ENCODE results near the gene SLC22A3. TPM values are rescaled to one million over a fixed set of nuclear protein-coding genes. Genes with fewer than 3 reads are reported as not detected.

The SLC22A3 gene
- total and polyA plus RNA-seq, 2 of the 13 experiments (the other 11 are each of a cell fraction or from before 2014, with no cell fraction given), result 12.0 to 31.5 TPM

- TF ChIP-seq CENPBD1 (CRISPR knock-in tag; IDR thresholded peaks at IDR 0.05; ENCODE audit: borderline replicate concordance, low read depth) (no peak), SOX6 (IDR thresholded peaks at IDR 0.05) (no peak), SOX6 (CRISPR knock-in tag; IDR thresholded peaks at IDR 0.05) (0 out of 2 replicates have a peak, but pooled peaks have one; percentile 1), ZBTB10 (CRISPR knock-in tag; IDR thresholded peaks at IDR 0.05; ENCODE audit: borderline replicate concordance) (no peak), ZKSCAN1 (IDR thresholded peaks at IDR 0.05; ENCODE audit: low read length) (no peak), ASH2L (IDR thresholded peaks at IDR 0.05; ENCODE audit: insufficient read length, low read depth, low read length) (peak; percentile 10), KLF12 (CRISPR knock-in tag; IDR thresholded peaks at IDR 0.05; ENCODE audit: borderline replicate concordance) (no peak), ATM (IDR thresholded peaks at IDR 0.05; ENCODE audit: borderline replicate concordance) (no peak), KDM6A (CRISPR knock-in tag; IDR thresholded peaks at IDR 0.05; ENCODE audit: low read depth) (no peak), ARID5B (CRISPR knock-in tag; IDR thresholded peaks at IDR 0.05) (0 out of 2 replicates have a peak, but pooled peaks have one; percentile 1), REXO4 (CRISPR knock-in tag; IDR thresholded peaks at IDR 0.05; ENCODE audit: borderline replicate concordance) (no peak), XBP1 (CRISPR knock-in tag; IDR thresholded peaks at IDR 0.05) (no peak), RCOR2 (CRISPR knock-in tag; IDR thresholded peaks at IDR 0.05) (no peak), TBL1XR1 (IDR thresholded peaks at IDR 0.05; ENCODE audit: borderline replicate concordance, low read length, partially characterized antibody) (peak; percentile 0), XRCC5 (optimal IDR thresholded peaks at IDR 0.05; ENCODE audit: low read length) (peak; percentile 4), SOX5 (CRISPR knock-in tag; IDR thresholded peaks at IDR 0.05; ENCODE audit: borderline replicate concordance) (no peak), SIN3A (IDR thresholded peaks at IDR 0.05; ENCODE audit: borderline replicate concordance, low read depth, low read length) (no peak), SMAD3 (CRISPR knock-in tag; IDR thresholded peaks at IDR 0.05) (no peak), ZNF10 (CRISPR knock-in tag; IDR thresholded peaks at IDR 0.05; ENCODE audit: borderline replicate concordance, low read depth) (no peak), ZNF710 (CRISPR knock-in tag; IDR thresholded peaks at IDR 0.05; ENCODE audit: borderline replicate concordance) (no peak), CENPX (CRISPR knock-in tag; IDR thresholded peaks at IDR 0.05) (no peak), EP300 (IDR thresholded peaks at IDR 0.05; ENCODE audit: low read depth in 2 of 2, low read length in 2 of 2) (no peak), EP300 (CRISPR knock-in tag; IDR thresholded peaks at IDR 0.05; ENCODE audit: borderline replicate concordance) (no peak), CAMTA2 (CRISPR knock-in tag; IDR thresholded peaks at IDR 0.05; ENCODE audit: borderline replicate concordance) (no peak)
Observed at GRCh38 chr6:160456214-160456546, 108.0 kb downstream of the SLC22A3 start (continued).

Data from HepG2 (cell line).